IMR-90 (cell line): Measurements from ENCODE around the gene FNBP1. TPM values are rescaled to one million over a fixed set of nuclear protein-coding genes. Genes with fewer than 3 reads are reported as not detected.

Source experiments
- ATAC-seq: fragments of 200-7000 bp; cut with Tn5 transposase; 2 replicates; pipeline ENCODE4 v1.9.1; 2020; ENCODE audit warnings: low read depth, mild to moderate bottlenecking, moderate library complexity
- BruUV-seq: library from RNA; stranded (reverse); fragments of 400-500 nt; replicated peaks from 2 replicates; lab custom pipeline; 2021; lab: Mats Ljungman, UMichigan
- CTCF ChIA-PET: fragments of 300-600 bp; formaldehyde crosslinking; extraction: SDS; loops from one replicate; lab custom pipeline; 2021; ENCODE audit warnings: antibody characterized with exemption; lab: Yijun Ruan, JAX
- POLR2A ChIA-PET: fragments of 300-600 bp; sonication (Branson Sonifier 250); formaldehyde crosslinking; loops from one replicate; lab custom pipeline; 2022; ENCODE audit warnings: antibody characterized with exemption; ENCODE audit not compliant: unreplicated experiment; lab: Charles Lee
- DNase-seq: peaks from one replicate; pipeline ENCODE4 v3.0.0; 2013
- H2AFZ ChIP-seq: replicated peaks from 2 replicates; pipeline ENCODE3; 2013; ENCODE audit warnings: low read length, mild to moderate bottlenecking; ENCODE audit not compliant: poor library complexity
- H2AK5ac ChIP-seq: 2 replicates; pipeline ENCODE4 v1.6.1; 2013; ENCODE audit warnings: low read depth, low read length, inconsistent platforms
- H2AK9ac ChIP-seq: replicated peaks from 2 replicates; pipeline ENCODE3; 2013; ENCODE audit warnings: mild to moderate bottlenecking, low read depth, low read length, moderate library complexity; ENCODE audit not compliant: poor library complexity
- H2BK120ac ChIP-seq: 2 replicates; pipeline ENCODE4 v1.6.1; 2013; ENCODE audit warnings: low read depth, low read length, inconsistent platforms
- H2BK15ac ChIP-seq: 3 replicates; pipeline ENCODE4 v1.6.1; 2013; ENCODE audit warnings: low read depth, low read length, inconsistent platforms
- H2BK20ac ChIP-seq: 2 replicates; pipeline ENCODE4 v1.6.1; 2013; ENCODE audit warnings: low read depth, mild to moderate bottlenecking, inconsistent platforms, low read length, moderate library complexity
- H2BK5ac ChIP-seq: 2 replicates; pipeline ENCODE4 v1.6.1; 2013; ENCODE audit warnings: mild to moderate bottlenecking, low read depth, low read length, inconsistent platforms; ENCODE audit not compliant: poor library complexity, severe bottlenecking
- H3K14ac ChIP-seq: replicated peaks from 2 replicates; pipeline ENCODE4 v1.6.1; 2013; ENCODE audit warnings: low read depth, low read length, inconsistent platforms
- H3K18ac ChIP-seq: 2 replicates; pipeline ENCODE4 v1.6.1; 2013; ENCODE audit warnings: low read depth, low read length, control low read depth
- H3K23ac ChIP-seq: 2 replicates; pipeline ENCODE4 v1.6.1; 2013; ENCODE audit warnings: low read depth, low read length, inconsistent platforms
- H3K27ac ChIP-seq: 2 replicates; pipeline ENCODE4 v1.5.1; 2013; ENCODE audit warnings: mild to moderate bottlenecking, control low read depth, low read length; ENCODE audit not compliant: insufficient read depth
- H3K27me3 ChIP-seq: 2 replicates; pipeline ENCODE4 v1.6.1; 2013; ENCODE audit warnings: low read length; ENCODE audit not compliant: control insufficient read depth, insufficient read depth
- H3K36me3 ChIP-seq: 2 replicates; pipeline ENCODE4 v1.6.1; 2013; ENCODE audit warnings: low read length, mixed read lengths; ENCODE audit not compliant: control insufficient read depth, insufficient read depth
- H3K4ac ChIP-seq: 2 replicates; pipeline ENCODE4 v1.6.1; 2013; ENCODE audit warnings: low read depth, low read length, inconsistent platforms
- H3K4me1 ChIP-seq: 2 replicates; pipeline ENCODE4 v1.6.1; 2013; ENCODE audit warnings: low read length, mixed read lengths; ENCODE audit not compliant: control insufficient read depth, insufficient read depth
- H3K4me2 ChIP-seq: 2 replicates; pipeline ENCODE4 v1.6.1; 2013; ENCODE audit warnings: low read depth, mild to moderate bottlenecking, control low read depth, low read length, moderate library complexity
- H3K4me3 ChIP-seq: 2 replicates; pipeline ENCODE4 v1.5.1; 2013; ENCODE audit warnings: low read depth, mild to moderate bottlenecking, control low read depth, low read length, moderate library complexity; ENCODE audit not compliant: insufficient read depth
- H3K56ac ChIP-seq: 2 replicates; pipeline ENCODE4 v1.6.1; 2013; ENCODE audit warnings: low read length, inconsistent platforms; ENCODE audit not compliant: insufficient read depth; ENCODE audit errors: extremely low read depth
- H3K79me1 ChIP-seq, 2 experiments: 2 replicates each; pipeline ENCODE4 v1.6.1; 2013; ENCODE audit warnings: low read length in 2 of 2, inconsistent platforms in 1 of 2, low read depth in 1 of 2
- H3K9ac ChIP-seq: 2 replicates; pipeline ENCODE4 v1.6.1; 2013; ENCODE audit warnings: low read depth, low read length, control low read depth
- H3K9me1 ChIP-seq: 2 replicates; pipeline ENCODE4 v1.6.1; 2013; ENCODE audit warnings: low read length, inconsistent platforms; ENCODE audit not compliant: insufficient read depth
- H3K9me3 ChIP-seq: 2 replicates; pipeline ENCODE4 v1.6.1; 2013; ENCODE audit warnings: low read length; ENCODE audit not compliant: control insufficient read depth, insufficient read depth
- H4K20me1 ChIP-seq: 2 replicates; pipeline ENCODE4 v1.6.1; 2013; ENCODE audit warnings: low read length, inconsistent platforms; ENCODE audit not compliant: insufficient read depth
- H4K5ac ChIP-seq: 2 replicates; pipeline ENCODE4 v1.6.1; 2013; ENCODE audit warnings: mild to moderate bottlenecking, low read depth, low read length, control low read depth
- H4K8ac ChIP-seq, 2 experiments: 2 replicates each; pipeline ENCODE4 v1.6.1; 2013; ENCODE audit warnings: low read depth in 2 of 2, low read length in 2 of 2, control low read depth in 1 of 2, inconsistent platforms in 1 of 2
- H4K91ac ChIP-seq: 2 replicates; pipeline ENCODE4 v1.6.1; 2013; ENCODE audit warnings: low read depth, low read length, inconsistent platforms; ENCODE audit not compliant: insufficient read depth
- CEBPB ChIP-seq: IDR thresholded peaks from 2 replicates; pipeline ENCODE4 v1.6.1; 2012; ENCODE audit warnings: low read depth, low read length, improper control_type of control experiment
- MXI1 ChIP-seq: IDR thresholded peaks from 2 replicates; pipeline ENCODE4 v1.6.1; 2012; ENCODE audit warnings: low read depth, mild to moderate bottlenecking, low read length, moderate library complexity, borderline replicate concordance
- RAD21 ChIP-seq: IDR thresholded peaks from 2 replicates; pipeline ENCODE4 v1.6.1; 2012; ENCODE audit warnings: low read length, improper control_type of control experiment
- WGBS, 2 experiments: methylation state at CpG; one replicate each; pipeline versions ENCODE4 v1.1.5 to v1.1.7; 2013; ENCODE audit warnings: missing lambda C conversion rate in 2 of 2; ENCODE audit not compliant: insufficient read length in 1 of 2; ENCODE audit errors: extremely low coverage in 2 of 2; 5-methylcytosine and 5-hydroxymethylcytosine counted together
- dilution Hi-C: fragments of 300-500 bp; cut with HindIII; formaldehyde crosslinking; loops from one replicate; pipeline ENCODE4 v1.14.3; 2018; ENCODE audit warnings: low sequenced_read_pairs; ENCODE audit not compliant: unreplicated experiment
- in situ Hi-C: fragments of 300-500 bp; cut with MboI; formaldehyde crosslinking; loops from 3 replicates; pipeline ENCODE4 v1.14.3; 2019; ENCODE audit warnings: low sequenced_read_pairs, inconsistent platforms, mixed read lengths
- intact Hi-C: fragments of 100-400 bp; cut with micrococcal nuclease; formaldehyde crosslinking; loops from 2 replicates; pipeline ENCODE4 v1.10.0; 2022
- polyA plus RNA-seq, 3 experiments: library from polyadenylated mRNA; depleted of rRNA; stranded (reverse); fragments of >200 nt; gene quantifications; 2 replicates each; pipeline ENCODE4 v1.2.3, GENCODE V29; 2012; ENCODE audit warnings: low replicate concordance in 1 of 3
- total RNA-seq: library from RNA; depleted of rRNA; stranded (reverse); fragments of >200 nt; gene quantifications from 2 replicates; pipeline ENCODE4 v1.2.3, GENCODE V29; 2012
- TF ChIP-seq, protein P1 (sequence below): conservative IDR thresholded peaks from 2 replicates; pipeline ENCODE4 v1.5.1; 2012; ENCODE audit warnings: mild to moderate bottlenecking, low read depth, low read length, improper control_type of control experiment
- TF ChIP-seq, protein P2 (sequence below): fragments of 150-350 bp; IDR thresholded peaks from 2 replicates; pipeline ENCODE4 v1.6.1; 2016; ENCODE audit warnings: low read depth, mild to moderate bottlenecking, low read length, moderate library complexity, borderline replicate concordance

The FNBP1 gene
- total and polyA plus RNA-seq, 2 of the 4 experiments (the other 2 are of a cell fraction), result 10.3 to 15.4 TPM

DNA sequence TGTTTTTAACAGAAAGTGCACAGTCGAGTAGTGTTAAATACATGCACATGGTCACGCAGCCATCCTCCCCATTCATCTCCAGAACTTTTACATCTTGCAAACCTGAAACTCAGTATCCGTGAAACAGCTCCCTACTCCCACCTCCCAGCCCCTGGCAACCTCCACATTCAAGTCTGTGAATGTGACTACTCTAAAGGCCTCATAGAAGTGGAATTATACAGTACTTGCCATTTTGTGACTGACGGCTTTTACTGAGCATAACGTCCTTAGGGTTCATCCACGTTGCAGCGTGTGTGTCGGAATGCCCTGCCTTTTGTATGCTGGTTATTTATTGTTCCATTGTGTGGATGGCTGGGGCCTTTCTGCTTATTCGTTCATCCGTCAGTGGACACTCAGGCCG is 171.9 kb downstream of the FNBP1 start:
- peaks cover 38% of the 10 kb centered on the region for H3K36me3 ChIP-seq
- no peak overlapping the region for H3K56ac ChIP-seq
- in situ Hi-C loops, result no loop called here
- intact Hi-C loops, result no loop called here
- H2AK9ac ChIP-seq, result no peak overlapping the region
- TF ChIP-seq, protein P1, sequence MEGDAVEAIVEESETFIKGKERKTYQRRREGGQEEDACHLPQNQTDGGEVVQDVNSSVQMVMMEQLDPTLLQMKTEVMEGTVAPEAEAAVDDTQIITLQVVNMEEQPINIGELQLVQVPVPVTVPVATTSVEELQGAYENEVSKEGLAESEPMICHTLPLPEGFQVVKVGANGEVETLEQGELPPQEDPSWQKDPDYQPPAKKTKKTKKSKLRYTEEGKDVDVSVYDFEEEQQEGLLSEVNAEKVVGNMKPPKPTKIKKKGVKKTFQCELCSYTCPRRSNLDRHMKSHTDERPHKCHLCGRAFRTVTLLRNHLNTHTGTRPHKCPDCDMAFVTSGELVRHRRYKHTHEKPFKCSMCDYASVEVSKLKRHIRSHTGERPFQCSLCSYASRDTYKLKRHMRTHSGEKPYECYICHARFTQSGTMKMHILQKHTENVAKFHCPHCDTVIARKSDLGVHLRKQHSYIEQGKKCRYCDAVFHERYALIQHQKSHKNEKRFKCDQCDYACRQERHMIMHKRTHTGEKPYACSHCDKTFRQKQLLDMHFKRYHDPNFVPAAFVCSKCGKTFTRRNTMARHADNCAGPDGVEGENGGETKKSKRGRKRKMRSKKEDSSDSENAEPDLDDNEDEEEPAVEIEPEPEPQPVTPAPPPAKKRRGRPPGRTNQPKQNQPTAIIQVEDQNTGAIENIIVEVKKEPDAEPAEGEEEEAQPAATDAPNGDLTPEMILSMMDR, result no peak
- TF ChIP-seq CEBPB (no peak), MXI1 (no peak), RAD21 (no peak)
- TF ChIP-seq, protein P2, sequence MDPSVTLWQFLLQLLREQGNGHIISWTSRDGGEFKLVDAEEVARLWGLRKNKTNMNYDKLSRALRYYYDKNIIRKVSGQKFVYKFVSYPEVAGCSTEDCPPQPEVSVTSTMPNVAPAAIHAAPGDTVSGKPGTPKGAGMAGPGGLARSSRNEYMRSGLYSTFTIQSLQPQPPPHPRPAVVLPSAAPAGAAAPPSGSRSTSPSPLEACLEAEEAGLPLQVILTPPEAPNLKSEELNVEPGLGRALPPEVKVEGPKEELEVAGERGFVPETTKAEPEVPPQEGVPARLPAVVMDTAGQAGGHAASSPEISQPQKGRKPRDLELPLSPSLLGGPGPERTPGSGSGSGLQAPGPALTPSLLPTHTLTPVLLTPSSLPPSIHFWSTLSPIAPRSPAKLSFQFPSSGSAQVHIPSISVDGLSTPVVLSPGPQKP, result no peak
- no peak overlapping the region for H3K18ac ChIP-seq
- no peaks in the 10 kb centered on the region for H4K20me1 ChIP-seq
- no peaks in the 10 kb centered on the region for H3K4me1 ChIP-seq
- DNase-seq, result no peak
- no peaks in the 10 kb centered on the region for H3K9me3 ChIP-seq
- no TSS peak for BruUV-seq
- H4K91ac ChIP-seq, result no peak overlapping the region
- H3K4me2 ChIP-seq, result no peak overlapping the region
- ATAC-seq, result no peak
- H2BK15ac ChIP-seq, result no peak overlapping the region
- no peak overlapping the region for H2AFZ ChIP-seq
- H3K14ac ChIP-seq, result no peak overlapping the region
- no peak overlapping the region for H4K5ac ChIP-seq
- H4K8ac ChIP-seq, result no peak overlapping the region
- 0 out of 2 replicates have a peak, but pooled peaks cover 3% of the 10 kb centered on the region for H3K9me1 ChIP-seq
- 90% methylated on average over 3 of the region's 11 CpGs; no CpG with 5 or more reads in 1 of the 2 experiments for WGBS, 2 experiments
- H3K27me3 ChIP-seq, result no peaks in the 10 kb centered on the region
- POLR2A ChIA-PET, result no interaction called here
- H3K23ac ChIP-seq, result no peak overlapping the region
- no peaks in the 10 kb centered on the region for H3K79me1 ChIP-seq
- no peak overlapping the region for H3K4me3 ChIP-seq
- H2BK120ac ChIP-seq, result no peak overlapping the region
- CTCF ChIA-PET, result no interaction called here
- dilution Hi-C loops, result no loop called here
- H3K9ac ChIP-seq, result no peak overlapping the region
- H2AK5ac ChIP-seq, result no peak overlapping the region
- no peak overlapping the region for H2BK20ac ChIP-seq
- no peak overlapping the region for H3K27ac ChIP-seq
- H3K4ac ChIP-seq, result no peak overlapping the region
- no peak overlapping the region for H2BK5ac ChIP-seq
